ENCODE results near the gene HPCAL1. TPM values are rescaled to one million over a fixed set of nuclear protein-coding genes. Genes with fewer than 3 reads are reported as not detected.

The HPCAL1 gene
- total and polyA plus RNA-seq, 2 experiments from 2014 or later = 8.3 to 25.4 TPM

- TF ChIP-seq, protein P1, sequence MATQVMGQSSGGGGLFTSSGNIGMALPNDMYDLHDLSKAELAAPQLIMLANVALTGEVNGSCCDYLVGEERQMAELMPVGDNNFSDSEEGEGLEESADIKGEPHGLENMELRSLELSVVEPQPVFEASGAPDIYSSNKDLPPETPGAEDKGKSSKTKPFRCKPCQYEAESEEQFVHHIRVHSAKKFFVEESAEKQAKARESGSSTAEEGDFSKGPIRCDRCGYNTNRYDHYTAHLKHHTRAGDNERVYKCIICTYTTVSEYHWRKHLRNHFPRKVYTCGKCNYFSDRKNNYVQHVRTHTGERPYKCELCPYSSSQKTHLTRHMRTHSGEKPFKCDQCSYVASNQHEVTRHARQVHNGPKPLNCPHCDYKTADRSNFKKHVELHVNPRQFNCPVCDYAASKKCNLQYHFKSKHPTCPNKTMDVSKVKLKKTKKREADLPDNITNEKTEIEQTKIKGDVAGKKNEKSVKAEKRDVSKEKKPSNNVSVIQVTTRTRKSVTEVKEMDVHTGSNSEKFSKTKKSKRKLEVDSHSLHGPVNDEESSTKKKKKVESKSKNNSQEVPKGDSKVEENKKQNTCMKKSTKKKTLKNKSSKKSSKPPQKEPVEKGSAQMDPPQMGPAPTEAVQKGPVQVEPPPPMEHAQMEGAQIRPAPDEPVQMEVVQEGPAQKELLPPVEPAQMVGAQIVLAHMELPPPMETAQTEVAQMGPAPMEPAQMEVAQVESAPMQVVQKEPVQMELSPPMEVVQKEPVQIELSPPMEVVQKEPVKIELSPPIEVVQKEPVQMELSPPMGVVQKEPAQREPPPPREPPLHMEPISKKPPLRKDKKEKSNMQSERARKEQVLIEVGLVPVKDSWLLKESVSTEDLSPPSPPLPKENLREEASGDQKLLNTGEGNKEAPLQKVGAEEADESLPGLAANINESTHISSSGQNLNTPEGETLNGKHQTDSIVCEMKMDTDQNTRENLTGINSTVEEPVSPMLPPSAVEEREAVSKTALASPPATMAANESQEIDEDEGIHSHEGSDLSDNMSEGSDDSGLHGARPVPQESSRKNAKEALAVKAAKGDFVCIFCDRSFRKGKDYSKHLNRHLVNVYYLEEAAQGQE (IDR thresholded peaks at IDR 0.05; ENCODE audit: unreplicated experiment) = no peak
Measured at GRCh38 chr2:10436583-10437110, 133.9 kb downstream of the HPCAL1 start (continued).

DNA sequence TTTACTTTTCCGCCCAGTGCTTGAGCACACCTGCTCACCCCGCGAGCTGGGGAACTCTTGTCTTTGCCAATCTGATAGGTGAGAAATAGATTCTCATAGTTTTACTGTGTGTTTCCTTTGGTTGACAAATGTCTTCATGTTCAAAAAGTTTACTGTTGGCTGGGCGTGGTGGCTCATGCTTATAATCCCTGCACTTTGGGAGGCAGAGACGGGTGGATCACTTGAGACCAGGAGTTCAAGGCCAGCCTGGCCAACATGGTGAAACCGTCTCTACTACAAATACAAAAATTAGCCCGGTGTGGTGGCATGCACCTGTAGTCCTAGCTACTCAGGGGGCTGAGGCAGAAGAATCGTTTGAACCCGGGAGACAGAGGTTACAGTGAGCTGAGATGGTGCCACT, 135.1 kb downstream of the HPCAL1 start:
- H3K4me2 ChIP-seq = no peak overlapping the region
- peaks cover 3% of the 10 kb centered on the region; the same call in 2 of the 3 replicates for H3K4me1 Mint-ChIP-seq
- H3K9me2 ChIP-seq (ENCODE audit: insufficient read depth) = no peaks in the 10 kb centered on the region
- no peak overlapping the region for H3K27ac Mint-ChIP-seq
- H3K9me3 Mint-ChIP-seq = no peaks in the 10 kb centered on the region
- H3K36me3 Mint-ChIP-seq (ENCODE audit: low read depth) = peaks cover 38% of the 10 kb centered on the region
- H3K27ac ChIP-seq (ENCODE audit: low read depth) = no peak overlapping the region
- H4K20me1 ChIP-seq (replicated peaks; ENCODE audit: insufficient read depth) = no peaks in the 10 kb centered on the region
- TF ChIP-seq EZH2phosphoT487 (IDR thresholded peaks at IDR 0.05; ENCODE audit: unreplicated experiment) (no peak), POLR2AphosphoS5 (IDR thresholded peaks at IDR 0.05; ENCODE audit: low read depth) (no peak), CREB1 (CRISPR knock-in tag; IDR thresholded peaks at IDR 0.05; ENCODE audit: low read depth) (no peak), ZNF462 (CRISPR knock-in tag; IDR thresholded peaks at IDR 0.05) (no peak), JUNB (IDR thresholded peaks at IDR 0.05; ENCODE audit: unreplicated experiment) (no peak), ZNF331 (CRISPR knock-in tag; IDR thresholded peaks at IDR 0.05; ENCODE audit: low read depth) (no peak), ZNF114 (CRISPR knock-in tag; IDR thresholded peaks at IDR 0.05) (no peak), STAT1 (IDR thresholded peaks at IDR 0.05; ENCODE audit: unreplicated experiment) (no peak), NANOG (IDR thresholded peaks at IDR 0.05; ENCODE audit: borderline replicate concordance) (no peak)
- H3F3A ChIP-seq (replicated peaks; ENCODE audit: low read depth) = no peaks in the 10 kb centered on the region
- peaks cover 11% of the 10 kb centered on the region; the same call in 1 of the 2 replicates for H3K36me3 ChIP-seq (ENCODE audit: insufficient read depth)
- no peaks in the 10 kb centered on the region for H3K79me2 ChIP-seq (replicated peaks; ENCODE audit: insufficient read depth)
- H3K4me3 Mint-ChIP-seq = no peak overlapping the region
- no peaks in the 10 kb centered on the region for H3K4me1 ChIP-seq (ENCODE audit: insufficient read depth)
- H3K27me3 ChIP-seq (ENCODE audit: insufficient read depth) = no peaks in the 10 kb centered on the region
- H3K27me3 Mint-ChIP-seq (ENCODE audit: insufficient read depth, low read depth, poor library complexity) = peaks cover 12% of the 10 kb centered on the region
- ATAC-seq (no peak), DNase-seq (ENCODE audit: low spot score) (no peak)
- no peak overlapping the region for H3K4me3 ChIP-seq
- H2AFZ ChIP-seq = no peak overlapping the region

Measured in GM23338 (cell line).